Measurements from ENCODE around the gene EEF2.

- TF ChIP-seq CTCF (conservative IDR thresholded peaks at IDR 0.05; ENCODE audit: low read depth, low read length) = no peak
- no peak for TF ChIP-seq EZH2 (IDR thresholded peaks at IDR 0.05; ENCODE audit: borderline replicate concordance, low read depth, low read length, poor library complexity, severe bottlenecking)
These were observed 7.1 kb downstream of the EEF2 start for GRCh38 chr19:3978145-3978544.

All from A673 (cell line).